ENCODE measurements around the gene MLANA.
"Not testable (repeated sequence)": the region's sequence is repeated elsewhere in the genome, so short reads cannot be mapped to it uniquely, and the experiment has no call there.

Gene MLANA

DNA sequence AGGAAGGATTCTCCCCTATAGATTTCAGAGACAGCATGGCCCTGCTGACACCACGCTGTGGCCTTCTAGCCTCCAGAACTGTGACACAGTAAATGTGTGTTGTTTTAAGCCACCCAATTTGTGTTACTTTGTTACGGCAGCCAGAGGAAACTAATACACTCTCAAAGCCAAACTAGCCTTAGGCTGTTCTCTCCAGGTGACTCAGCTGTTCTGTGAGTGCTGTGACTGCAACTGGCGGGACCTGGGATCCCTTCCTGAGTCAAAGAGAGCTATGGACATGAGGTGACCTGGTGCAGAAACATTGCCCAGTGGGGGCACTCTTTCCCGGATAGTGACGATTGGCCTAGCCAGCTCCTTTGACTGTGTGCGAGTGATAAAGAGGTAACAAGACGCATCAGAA, 14.0 kb upstream of the MLANA start:
- H3K27me3 Mint-ChIP-seq (ENCODE audit: low read depth) = no peaks in the 10 kb centered on the region
- no peak overlapping the region for H3K4me3 Mint-ChIP-seq
- no peak overlapping the region for H3K27ac Mint-ChIP-seq
- DNase-seq (ENCODE audit: low spot score) = no peak
- H3K4me1 Mint-ChIP-seq (ENCODE audit: low read depth) = peaks cover 44% of the 10 kb centered on the region
- H3K36me3 Mint-ChIP-seq (ENCODE audit: low read depth) = peaks cover 11% of the 10 kb centered on the region
- H3K9me3 Mint-ChIP-seq = peaks cover 9% of the 10 kb centered on the region

DNA sequence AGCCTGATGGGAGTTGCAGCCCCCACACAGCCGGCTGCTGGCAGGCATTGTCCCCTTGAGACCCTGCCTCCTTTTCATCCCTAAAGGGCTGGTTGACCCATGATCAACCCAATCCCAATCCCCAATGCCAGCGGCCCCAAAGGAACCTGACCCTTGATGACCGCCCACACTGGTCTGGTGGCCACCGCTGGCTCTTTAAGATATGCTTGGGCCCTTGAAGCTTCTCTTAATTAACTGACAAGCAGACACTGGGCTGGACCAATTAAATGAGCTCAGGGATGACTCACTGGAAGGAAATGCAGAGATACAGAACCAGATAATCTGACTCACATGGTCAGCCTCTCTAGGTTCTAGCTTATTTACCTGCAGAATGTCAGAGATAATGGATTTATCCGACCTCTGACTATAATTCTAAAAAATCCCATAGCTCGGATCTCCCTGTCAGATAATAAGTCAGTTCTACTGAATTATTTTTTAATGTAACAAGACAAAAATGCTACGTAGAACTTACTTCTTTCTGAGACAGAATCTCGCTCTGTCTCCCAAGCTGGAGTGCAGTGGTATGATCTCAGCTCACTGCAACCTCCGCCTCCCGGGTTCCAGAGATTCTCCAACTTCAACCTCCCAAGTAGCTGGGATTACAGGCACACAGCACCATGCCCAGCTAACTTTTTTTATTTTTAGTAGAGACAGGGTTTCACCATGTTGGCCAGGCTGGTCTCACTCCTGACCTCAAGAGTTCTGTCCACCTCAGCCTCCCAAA, 11.1 kb upstream of the MLANA start:
- Mint-ChIP-seq H3K27me3 (ENCODE audit: low read depth) (no peaks in the 10 kb centered on the region), H3K36me3 (ENCODE audit: low read depth) (peaks cover 13% of the 10 kb centered on the region), H3K27ac (no peak overlapping the region), H3K4me1 (ENCODE audit: low read depth) (peaks cover 30% of the 10 kb centered on the region), H3K9me3 (peaks cover 13% of the 10 kb centered on the region), H3K4me3 (no peak overlapping the region)
- DNase-seq (ENCODE audit: low spot score) = peak; percentile 10

DNA sequence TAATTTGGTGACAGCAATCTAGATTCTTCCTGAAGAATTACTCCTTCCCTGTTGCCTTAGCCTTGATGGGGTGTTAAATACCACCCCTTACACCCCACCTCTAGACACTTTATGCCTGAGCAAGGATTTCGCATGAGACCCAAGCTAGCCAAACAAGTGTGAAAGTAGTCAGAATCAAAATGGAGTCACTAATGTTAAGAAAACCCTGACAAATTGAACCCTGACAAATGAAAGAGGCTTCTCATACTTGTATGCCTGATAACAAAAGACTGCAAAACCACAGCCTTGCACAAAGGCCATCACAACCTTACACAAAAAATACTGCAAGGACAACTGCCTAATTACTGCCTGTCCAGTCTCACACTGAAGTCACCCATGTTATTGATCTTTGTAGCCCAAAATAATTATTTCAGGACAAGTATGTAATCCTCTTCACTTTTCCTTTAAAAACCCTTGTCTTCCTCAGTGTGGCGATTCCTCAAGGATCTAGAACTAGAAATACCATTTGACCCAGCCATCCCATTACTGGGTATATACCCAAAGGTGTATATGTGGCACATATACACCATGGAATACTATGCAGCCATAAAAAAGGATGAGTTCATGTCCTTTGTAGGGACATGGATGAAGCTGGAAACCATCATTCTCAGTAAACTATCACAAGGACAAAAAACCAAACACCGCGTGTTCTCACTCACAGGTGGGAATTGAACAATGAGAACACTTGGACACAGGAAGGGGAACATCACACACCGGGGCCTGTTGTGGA, 8.3 kb upstream of the MLANA start:
- not testable (repeated sequence) for H3K27me3 Mint-ChIP-seq (ENCODE audit: low read depth); DNase-seq (ENCODE audit: low spot score); H3K27ac Mint-ChIP-seq; H3K9me3 Mint-ChIP-seq; H3K4me3 Mint-ChIP-seq; H3K36me3 Mint-ChIP-seq (ENCODE audit: low read depth)
- H3K4me1 Mint-ChIP-seq (ENCODE audit: low read depth) = peaks cover 23% of the 10 kb centered on the region

DNA sequence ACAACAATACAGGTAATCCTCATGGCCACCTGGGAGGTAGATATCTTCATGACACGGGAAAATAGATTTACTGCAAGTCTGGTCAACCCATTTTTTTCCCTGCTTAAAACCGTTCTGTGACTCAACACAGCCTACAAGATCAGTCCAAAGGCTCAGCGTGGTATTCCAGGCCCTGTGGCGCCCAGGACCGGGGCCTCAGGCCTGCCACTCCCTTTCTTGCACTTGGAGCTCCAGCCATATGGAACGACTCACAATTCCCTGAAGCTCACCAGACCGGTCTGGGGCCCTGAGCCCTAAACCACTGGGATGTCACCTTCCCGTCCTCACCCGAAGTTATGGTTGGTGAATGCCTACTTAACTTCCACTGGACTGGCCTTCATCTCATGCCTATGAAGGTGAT, 6.5 kb upstream of the MLANA start:
- DNase-seq (ENCODE audit: low spot score) = no peak
- H3K36me3 Mint-ChIP-seq (ENCODE audit: low read depth) = peaks cover 3% of the 10 kb centered on the region
- no peak overlapping the region for H3K27ac Mint-ChIP-seq

DNA sequence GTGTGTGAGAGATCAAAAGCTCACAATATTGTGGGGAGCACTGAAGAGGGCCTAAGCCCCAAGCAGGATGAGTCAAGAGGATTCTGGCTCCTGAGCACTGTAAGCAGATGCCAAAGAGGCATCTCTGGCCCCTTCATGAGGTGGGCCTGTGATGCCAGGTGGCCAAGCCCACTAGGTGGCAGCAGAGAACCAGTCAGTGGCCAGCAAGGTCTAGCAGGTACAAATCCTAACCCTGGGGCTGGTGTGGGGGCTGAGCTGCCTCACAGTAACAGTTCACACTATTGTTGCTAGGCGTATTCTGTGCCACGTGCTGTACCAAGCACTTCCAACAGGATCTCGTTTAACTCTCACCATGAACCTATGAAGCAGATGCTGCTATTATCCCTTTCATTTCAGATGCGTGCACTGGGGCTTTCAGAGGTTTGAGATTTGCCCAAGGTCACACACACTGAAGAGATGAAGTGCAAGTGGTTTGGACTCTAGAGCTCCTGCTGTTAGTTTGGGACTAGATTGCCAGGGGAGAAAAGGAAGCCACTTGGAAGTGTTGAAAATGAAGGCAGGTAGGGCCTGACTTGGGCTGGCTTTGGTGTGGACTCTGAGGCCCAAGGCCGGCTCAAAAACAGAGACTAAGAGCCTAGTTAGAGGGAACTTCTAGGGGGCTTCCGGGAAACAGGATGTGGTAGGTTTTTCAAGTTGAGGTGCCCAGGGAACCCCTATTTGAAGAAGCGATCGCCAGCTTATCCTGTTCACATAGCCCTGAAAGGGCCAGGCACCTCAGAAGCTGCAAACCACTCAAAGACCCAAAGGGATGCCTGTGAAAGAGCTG, 4.4 kb upstream of the MLANA start:
- peak; percentile 74 for DNase-seq (ENCODE audit: low spot score)
- Mint-ChIP-seq H3K4me3 (no peak overlapping the region), H3K4me1 (ENCODE audit: low read depth) (peaks cover 10% of the 10 kb centered on the region), H3K9me3 (peaks cover 4% of the 10 kb centered on the region), H3K27me3 (ENCODE audit: low read depth) (peaks cover 5% of the 10 kb centered on the region), H3K36me3 (ENCODE audit: low read depth) (peaks cover 3% of the 10 kb centered on the region), H3K27ac (no peak overlapping the region)

More for the DNA sequence above, 6.5 kb upstream of the MLANA start:
- peaks cover 20% of the 10 kb centered on the region for H3K4me1 Mint-ChIP-seq (ENCODE audit: low read depth)
- H3K9me3 Mint-ChIP-seq = peaks cover 4% of the 10 kb centered on the region
- peaks cover 2% of the 10 kb centered on the region for H3K27me3 Mint-ChIP-seq (ENCODE audit: low read depth)
- no peak overlapping the region for H3K4me3 Mint-ChIP-seq

DNA sequence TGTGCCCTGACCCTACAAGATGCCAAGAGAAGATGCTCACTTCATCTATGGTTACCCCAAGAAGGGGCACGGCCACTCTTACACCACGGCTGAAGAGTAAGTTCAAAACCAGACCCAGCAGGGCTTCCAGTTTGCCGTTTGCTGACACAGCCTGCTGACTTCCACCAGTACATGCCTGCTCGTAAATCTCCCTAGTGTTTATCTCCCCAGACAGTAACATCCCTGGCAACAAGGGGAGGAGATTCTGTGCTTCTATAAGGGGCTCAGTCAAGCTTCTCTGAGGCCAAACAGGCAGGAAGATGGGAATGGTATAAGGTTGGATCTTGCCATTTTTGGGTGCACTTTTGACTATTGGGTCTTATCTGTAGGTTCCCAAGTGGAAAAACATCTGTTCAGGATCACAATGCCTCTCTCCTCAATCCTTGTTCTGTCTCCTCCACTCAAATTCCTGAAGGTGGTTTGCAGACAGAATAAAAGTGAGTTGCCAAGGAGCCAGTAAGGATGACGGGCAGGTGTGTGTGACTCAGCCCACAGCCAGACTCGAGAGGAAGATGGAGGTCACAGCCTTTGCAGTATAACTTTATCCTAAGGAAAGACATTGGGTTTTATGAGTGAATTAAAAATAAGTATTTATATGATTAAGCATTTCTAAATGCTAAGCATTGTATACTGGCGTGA, 1.9 kb downstream of the MLANA start:
- no peak overlapping the region for H3K27ac Mint-ChIP-seq

DNA sequence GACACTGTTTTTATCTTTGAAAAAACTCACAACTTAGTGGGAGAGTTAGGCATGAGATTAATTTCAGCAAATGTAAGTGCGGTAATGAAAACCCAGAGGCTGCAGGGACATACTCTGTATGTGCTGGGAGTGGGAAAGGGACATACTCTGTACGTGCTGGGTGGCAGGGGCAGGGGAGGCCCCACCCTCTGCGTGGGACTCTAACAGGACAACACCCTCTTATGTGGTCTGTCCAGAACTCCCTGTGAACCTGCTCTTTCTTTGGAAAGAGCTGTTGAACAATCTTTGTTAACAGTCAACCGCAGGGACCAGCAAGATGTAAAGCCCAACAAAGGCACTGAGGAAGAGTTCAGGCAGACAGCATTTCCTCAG, 2.4 kb downstream of the MLANA start:
- H3K36me3 Mint-ChIP-seq (ENCODE audit: low read depth) = peaks cover under 1% of the 10 kb centered on the region
- H3K9me3 Mint-ChIP-seq = no peaks in the 10 kb centered on the region
- H3K27me3 Mint-ChIP-seq (ENCODE audit: low read depth) = peaks cover 5% of the 10 kb centered on the region
- no peak for DNase-seq (ENCODE audit: low spot score)
- no peak overlapping the region for H3K4me3 Mint-ChIP-seq
- no peak overlapping the region for H3K27ac Mint-ChIP-seq
- H3K4me1 Mint-ChIP-seq (ENCODE audit: low read depth) = peaks cover 4% of the 10 kb centered on the region

More for the DNA sequence above, 1.9 kb downstream of the MLANA start:
- Mint-ChIP-seq H3K4me3 (no peak overlapping the region), H3K4me1 (ENCODE audit: low read depth) (peaks cover 3% of the 10 kb centered on the region), H3K36me3 (ENCODE audit: low read depth) (no peaks in the 10 kb centered on the region), H3K9me3 (no peaks in the 10 kb centered on the region), H3K27me3 (ENCODE audit: low read depth) (peaks cover 5% of the 10 kb centered on the region)
- no peak for DNase-seq (ENCODE audit: low spot score)

DNA sequence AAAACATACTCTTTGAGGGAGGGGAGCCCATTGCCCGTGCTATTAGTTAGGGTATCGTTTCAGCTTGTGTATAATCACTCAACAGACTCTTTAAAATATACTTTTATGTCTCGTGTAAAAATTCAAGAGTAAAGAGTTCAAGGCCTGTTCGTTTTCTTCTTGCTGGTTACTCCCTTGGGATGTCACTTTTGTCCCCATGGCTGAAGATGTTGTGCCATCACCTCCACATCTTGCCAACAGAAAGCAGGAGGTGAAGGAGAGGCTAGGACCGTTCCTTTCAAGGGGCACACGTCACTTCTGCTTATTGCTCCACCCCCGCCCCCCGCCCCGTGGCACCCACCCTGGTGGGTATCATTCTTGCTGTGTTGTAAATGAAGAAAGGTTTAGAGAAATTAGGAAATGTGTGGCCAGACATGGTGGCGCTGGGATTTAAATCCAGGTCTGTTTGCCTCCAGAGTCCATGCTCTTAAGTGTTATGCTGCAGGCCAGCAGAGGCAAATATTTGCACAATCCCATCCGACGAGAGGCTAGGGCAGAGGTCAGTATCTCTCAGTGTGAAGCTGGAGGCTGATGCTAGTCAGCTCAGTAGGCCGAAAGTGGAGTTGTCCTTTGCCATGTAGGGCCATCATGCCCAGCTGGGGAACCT, 3.0 kb downstream of the MLANA start:
- Mint-ChIP-seq H3K27me3 (ENCODE audit: low read depth) (peaks cover 2% of the 10 kb centered on the region), H3K36me3 (ENCODE audit: low read depth) (peaks cover 2% of the 10 kb centered on the region), H3K27ac (no peak overlapping the region), H3K9me3 (no peaks in the 10 kb centered on the region), H3K4me3 (no peak overlapping the region), H3K4me1 (ENCODE audit: low read depth) (peaks cover 4% of the 10 kb centered on the region)
- no peak for DNase-seq (ENCODE audit: low spot score)

DNA sequence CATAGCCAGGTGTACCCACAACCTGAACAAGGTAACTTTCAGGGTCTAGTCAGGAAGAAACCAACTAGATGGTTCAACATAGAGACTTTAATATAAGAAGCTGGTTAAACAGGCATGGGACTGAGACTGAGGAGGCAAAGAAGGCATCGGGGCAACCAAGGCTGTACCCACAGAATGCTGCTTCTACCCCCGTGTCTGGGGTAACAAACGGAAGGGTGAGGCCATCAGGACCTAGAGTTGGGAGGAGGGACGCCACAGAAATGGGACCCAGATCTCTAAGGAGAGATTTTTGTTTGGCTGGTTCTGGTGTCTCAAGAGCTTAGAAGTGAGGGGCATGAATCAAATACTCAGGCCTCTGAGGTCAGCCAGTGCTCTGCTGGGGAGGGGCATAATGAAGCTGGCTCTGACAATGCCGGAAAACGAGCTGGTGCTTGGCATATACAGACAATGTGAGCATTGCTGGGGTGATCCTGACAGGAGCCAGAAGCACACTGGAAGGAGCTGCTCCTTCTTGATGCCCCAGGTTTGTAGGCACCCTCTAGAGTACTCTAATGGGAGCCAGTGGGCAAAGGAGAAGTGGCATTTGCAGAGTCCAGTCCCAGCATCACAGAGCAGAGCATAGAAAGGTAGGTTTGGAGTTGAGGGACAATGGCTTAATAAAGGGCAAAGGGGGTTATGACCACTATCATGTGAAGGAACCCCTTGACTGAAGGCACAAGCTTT, 3.7 kb downstream of the MLANA start:
- Mint-ChIP-seq H3K27ac (no peak overlapping the region), H3K9me3 (no peaks in the 10 kb centered on the region), H3K36me3 (ENCODE audit: low read depth) (peaks cover 2% of the 10 kb centered on the region), H3K4me1 (ENCODE audit: low read depth) (peaks cover 4% of the 10 kb centered on the region), H3K4me3 (no peak overlapping the region), H3K27me3 (ENCODE audit: low read depth) (peaks cover 2% of the 10 kb centered on the region)
- no peak for DNase-seq (ENCODE audit: low spot score)

DNA sequence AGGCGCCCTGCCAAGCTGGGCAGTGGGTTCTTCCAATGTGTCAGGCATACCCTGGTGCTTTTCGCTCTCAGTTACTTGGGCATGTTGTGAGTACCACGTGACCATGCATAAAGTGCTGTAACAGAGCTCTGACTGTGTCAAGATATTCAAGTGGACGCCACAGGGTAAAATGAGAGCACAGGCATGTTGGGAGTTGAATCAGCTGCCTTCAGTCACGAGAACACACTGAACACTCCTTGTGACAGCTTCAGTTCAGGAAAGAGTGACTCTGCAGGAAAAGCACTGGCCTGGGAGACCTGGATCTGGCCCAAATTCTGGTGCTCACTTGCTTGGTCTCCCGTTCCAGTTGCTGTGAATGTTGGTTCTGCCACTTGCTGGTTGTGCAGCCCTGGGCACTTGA, 5.1 kb downstream of the MLANA start:
- no peak for DNase-seq (ENCODE audit: low spot score)
- Mint-ChIP-seq H3K4me1 (ENCODE audit: low read depth) (peaks cover 4% of the 10 kb centered on the region), H3K27me3 (ENCODE audit: low read depth) (no peaks in the 10 kb centered on the region), H3K4me3 (no peak overlapping the region), H3K9me3 (no peaks in the 10 kb centered on the region), H3K27ac (no peak overlapping the region), H3K36me3 (ENCODE audit: low read depth) (peaks cover 2% of the 10 kb centered on the region)

DNA sequence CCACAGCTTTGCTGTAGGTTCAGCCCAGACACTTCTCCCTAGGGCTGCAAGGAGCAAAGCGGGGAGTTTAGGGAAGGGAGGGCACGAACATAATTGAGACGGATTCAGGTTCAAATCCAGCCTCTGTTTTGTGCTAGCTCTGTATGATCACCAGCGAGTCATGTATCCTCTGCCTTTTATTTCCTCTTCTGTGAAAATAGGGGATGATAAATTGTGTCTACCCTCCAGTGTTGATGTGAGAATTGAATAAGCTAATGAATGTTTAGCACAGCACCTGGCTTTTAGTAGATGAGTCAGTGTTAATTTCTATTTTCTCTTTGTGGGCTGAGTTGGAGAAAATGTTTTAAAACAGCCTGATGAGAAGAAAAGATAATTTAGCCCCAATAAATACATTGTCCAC, 6.2 kb downstream of the MLANA start:
- no peaks in the 10 kb centered on the region for H3K9me3 Mint-ChIP-seq
- H3K27ac Mint-ChIP-seq = no peak overlapping the region
- peaks cover 4% of the 10 kb centered on the region for H3K4me1 Mint-ChIP-seq (ENCODE audit: low read depth)
- H3K36me3 Mint-ChIP-seq (ENCODE audit: low read depth) = peaks cover 2% of the 10 kb centered on the region
- no peaks in the 10 kb centered on the region for H3K27me3 Mint-ChIP-seq (ENCODE audit: low read depth)
- no peak for DNase-seq (ENCODE audit: low spot score)
- H3K4me3 Mint-ChIP-seq = no peak overlapping the region

DNA sequence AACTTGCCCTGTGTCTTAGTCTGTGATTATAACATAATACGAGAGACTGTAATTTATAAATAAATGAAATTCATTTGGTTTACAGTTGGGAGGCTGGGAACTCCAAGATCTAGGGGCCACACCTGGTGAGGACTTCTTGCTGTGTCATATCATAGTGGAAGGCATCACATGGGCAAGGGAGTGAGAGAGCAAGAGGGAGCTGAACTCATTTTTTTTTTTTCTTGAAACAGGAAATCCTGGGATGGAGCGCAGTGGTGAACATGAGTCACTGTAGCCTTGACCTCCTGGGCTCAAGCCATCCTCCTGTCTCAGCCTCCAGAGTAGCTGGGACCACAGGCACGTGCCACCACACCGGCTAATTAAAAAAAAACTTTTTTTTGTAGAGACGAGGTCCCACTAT, 7.2 kb downstream of the MLANA start:
- DNase-seq (ENCODE audit: low spot score) = no peak
- Mint-ChIP-seq H3K9me3 (no peaks in the 10 kb centered on the region), H3K4me3 (no peak overlapping the region), H3K27ac (no peak overlapping the region), H3K4me1 (ENCODE audit: low read depth) (peaks cover 4% of the 10 kb centered on the region), H3K27me3 (ENCODE audit: low read depth) (no peaks in the 10 kb centered on the region), H3K36me3 (ENCODE audit: low read depth) (peaks cover 4% of the 10 kb centered on the region)

DNA sequence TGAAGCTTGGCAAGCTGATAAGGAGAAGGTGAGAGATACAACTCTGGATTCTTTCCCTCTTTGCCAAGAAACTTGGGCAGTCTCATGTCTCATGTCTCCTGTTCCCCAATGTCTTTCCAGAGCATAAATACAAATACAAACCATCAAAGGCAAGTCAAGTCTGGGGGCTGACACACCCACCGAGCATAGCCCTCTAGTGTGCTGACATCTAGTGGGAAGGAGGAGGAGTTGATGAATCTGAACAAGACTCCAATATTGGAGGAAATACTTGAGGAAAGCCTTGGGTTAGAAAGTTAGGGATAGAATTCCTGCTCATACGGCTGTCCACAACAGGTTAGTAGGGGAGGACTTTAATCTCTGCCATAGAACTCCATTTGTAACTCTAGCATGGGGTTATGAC, 8.6 kb downstream of the MLANA start:
- no peak for DNase-seq (ENCODE audit: low spot score)
- Mint-ChIP-seq H3K4me3 (no peak overlapping the region), H3K27me3 (ENCODE audit: low read depth) (no peaks in the 10 kb centered on the region), H3K4me1 (ENCODE audit: low read depth) (peaks cover 4% of the 10 kb centered on the region), H3K9me3 (peaks cover 3% of the 10 kb centered on the region), H3K27ac (no peak overlapping the region), H3K36me3 (ENCODE audit: low read depth) (peaks cover 7% of the 10 kb centered on the region)
